ENCODE results near the gene LRRC8C.
A peak's percentile ranks its signal among the peaks of the same experiment; 100 is the strongest.

LRRC8C gene

DNA sequence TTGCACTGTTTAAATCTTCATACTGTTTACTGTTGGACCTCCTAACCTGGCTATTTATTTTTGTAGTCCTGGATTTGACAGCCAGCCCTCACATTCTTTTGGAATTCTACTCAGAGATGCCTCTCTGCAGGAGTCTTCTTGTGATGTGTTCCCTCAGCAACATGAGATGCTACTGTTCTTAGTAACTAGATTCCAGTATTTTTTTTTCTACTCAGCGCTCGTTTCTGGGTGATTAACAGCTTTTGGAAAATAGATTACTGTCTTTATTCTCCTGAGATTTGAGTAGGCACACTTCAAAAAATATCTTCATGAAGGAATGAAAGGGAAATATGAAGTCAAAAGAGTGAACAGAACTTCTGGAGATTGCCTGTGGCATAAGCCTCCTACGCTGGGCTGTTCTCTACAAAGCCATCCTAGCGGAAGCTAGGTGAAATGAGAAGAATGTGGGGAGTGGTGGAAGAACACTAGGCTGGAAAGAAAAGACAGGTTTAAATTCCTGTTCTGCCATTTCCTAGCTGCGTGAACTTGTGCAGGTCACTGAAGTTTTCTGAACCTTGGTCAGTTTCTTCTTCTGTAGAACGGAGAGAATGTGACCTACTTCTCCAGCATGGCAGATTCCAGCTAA is 75.9 kb downstream of the LRRC8C start:
- no peak for DNase-seq

DNA sequence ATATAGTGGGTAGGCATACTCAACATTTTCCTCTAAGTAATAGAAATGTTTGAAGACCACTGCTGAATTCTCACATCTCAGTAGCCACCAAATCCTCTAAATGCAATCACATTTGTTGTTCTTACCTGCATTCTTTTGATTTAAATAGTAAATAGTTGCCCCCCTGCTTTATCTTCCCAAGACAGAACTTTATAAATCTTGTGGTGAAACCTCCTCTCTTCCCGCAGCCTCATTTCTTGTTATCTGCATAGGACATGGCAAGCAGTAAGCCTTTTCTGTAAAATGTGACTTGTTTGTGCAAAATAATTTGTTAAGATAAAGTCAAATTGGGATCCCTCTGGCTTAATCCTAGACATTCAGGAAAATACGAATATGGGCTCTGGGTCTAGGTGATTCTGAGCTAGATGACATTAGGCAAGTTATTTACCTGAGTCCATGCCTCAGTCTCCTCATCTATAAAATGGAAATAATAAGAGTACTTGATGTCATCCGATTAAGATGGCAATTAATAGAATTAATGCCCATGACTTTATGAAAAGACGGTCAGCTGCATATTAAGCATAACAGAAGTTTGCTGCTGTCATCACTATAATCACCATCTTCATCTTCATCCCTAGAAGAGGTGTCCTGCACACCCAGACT is 77.7 kb downstream of the LRRC8C start:
- no peak for DNase-seq

DNA sequence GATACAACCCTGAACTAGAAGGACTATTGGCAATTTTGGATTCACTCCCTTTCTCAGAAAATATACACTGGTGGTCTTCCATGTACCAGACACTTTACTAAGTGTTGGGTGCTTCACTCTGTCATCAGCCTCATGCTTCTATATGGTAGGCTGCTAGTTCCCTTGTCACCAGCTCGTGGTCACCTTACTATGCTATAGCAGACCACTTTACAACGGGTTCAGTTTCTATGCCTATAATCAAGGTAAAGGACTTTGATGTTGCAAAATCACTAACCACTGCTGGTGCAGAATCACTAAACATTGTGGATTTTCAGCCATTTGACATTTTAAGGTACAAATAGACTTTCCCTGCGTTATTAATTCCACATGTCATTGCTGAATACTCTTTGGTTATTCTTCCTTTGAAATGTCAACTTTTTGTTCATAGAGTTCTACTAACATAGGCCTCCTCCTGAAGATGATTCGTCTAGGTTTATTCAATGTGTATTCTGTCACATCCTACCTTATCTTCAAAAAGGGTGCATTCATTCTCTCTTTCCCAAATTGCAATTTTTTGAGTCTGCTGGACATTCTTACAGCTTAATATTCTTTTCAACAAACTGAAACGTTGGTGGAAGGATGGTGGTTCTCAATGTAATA is 78.3 kb downstream of the LRRC8C start:
- no peak for DNase-seq

DNA sequence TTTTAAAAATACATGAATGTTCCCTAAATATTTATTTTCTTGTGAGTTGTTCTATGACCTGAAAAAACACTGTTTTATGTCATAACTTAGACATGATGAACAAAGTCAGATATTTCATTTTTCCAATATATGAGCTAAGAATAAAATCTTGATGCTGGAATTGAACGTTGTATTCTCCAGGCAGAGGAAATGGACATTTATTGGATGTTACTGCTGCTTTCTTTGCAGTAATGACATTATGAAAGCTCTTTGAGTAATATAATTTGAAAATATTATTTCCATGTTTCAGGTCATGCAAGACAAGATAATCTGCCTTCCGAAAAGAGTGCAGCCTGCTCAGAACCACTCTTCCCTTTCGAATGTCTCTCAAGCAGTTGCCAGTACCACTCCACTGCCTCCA is 79.5 kb downstream of the LRRC8C start:
- DNase-seq = no peak

DNA sequence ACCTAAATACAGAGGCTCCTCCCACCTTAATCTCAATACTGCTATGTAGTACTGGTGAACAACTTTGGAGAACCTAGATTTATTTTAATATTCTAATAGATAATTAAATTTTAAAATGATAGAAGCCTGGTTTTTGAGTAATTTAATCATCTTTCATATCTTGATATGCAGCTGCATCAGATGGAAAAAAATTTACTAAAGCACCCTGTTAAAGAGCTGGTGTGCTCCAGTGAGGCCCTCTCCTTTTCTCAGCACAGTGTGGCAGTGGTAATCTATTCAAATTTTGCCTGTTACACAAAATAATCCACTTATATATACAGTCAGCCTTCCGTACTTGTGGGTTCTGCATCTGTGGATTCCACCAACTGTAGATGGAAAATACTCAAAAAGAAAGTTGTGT is 82.8 kb downstream of the LRRC8C start:
- DNase-seq = no peak

DNA sequence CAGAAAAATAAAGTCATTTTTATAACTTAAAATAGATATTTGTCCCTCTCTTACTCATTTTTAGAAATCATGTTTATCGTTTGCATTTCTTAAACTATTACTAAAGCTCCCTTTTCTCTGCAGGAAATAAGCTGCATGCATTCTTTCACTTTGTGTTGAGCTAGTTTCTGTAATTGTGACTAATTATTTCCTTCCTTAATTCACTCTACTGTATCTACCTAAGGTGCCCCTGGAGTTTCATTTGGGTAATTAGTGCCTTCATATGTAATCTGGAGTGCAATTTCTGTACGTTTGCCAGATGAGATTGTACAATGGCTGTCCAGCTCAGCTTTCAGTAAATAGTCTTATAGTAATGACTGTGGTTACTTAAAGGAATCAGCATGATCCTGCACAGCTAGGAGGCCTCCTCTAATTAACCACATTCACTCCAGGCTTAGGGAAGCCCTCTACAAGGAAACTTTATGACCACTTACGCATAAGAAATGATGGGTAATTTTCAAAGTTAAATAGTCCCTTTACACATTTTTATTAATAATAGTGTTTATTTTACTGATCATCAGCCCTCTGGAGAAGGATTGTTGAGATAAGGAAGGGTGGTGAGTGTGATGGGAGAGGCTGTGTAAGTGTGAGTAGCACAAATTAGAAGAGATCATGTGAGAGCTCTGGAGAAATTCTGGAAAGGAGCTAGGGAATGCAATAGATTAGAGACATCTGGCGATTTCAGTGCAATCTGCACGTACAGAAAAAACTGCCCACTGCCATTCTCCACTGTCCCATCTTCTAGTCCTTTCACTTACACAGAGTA is 86.8 kb downstream of the LRRC8C start:
- no peak for DNase-seq

DNA sequence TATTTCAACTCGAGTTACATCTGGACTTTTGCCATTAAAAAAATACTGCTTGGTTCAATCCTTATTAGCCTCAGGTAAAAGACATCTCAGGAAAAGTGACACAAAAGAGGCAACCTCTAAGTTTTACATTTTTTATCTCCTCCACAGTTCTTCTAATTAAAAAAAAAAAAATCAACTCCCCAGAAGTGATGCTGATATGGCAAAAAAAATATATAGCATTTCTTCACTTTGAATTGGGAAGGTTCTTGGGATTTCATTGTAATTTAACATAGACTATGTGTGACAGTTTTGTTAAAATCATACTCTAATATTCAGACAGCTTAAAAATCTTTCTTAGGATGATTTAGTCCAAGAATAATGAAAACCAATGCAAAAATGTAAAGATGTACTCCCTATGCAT is 87.9 kb downstream of the LRRC8C start:
- no peak for DNase-seq

DNA sequence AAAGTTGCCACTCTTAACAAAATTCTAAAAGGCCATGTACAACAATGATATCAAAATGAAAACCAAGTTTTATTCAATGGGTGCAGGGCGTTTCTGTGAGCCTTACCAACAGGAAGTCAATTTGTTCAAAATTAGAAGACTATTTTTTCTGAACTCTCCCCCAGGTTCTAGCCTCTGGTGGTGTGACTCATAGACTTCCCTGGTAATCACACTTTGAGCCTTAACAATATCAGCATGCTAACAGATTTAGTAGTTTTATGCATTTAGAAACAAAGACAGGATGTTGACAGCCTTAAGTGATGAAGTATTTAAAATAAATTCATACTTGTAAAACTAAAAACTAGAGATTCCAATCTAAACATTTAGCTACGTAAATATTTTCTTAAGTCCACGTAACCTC is 88.4 kb downstream of the LRRC8C start:
- DNase-seq = no peak

DNA sequence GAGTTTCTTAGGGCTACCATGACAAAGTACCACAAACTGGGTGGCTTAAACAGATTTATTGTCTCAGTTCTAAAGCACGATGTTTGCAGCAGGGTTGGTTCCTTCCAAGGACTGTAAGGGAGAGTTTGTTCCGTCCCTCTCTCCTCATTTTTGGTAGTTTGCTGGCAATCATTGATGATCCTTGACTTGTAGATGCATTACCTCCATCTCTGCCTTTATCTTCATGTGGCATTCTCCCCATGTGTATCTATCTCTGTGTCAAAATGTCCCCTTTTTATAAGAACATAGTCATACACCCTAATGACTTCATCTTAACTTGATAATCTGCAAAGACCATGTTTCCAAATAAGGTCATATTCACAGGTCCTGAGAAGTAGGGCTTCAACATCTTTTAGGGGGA is 90.2 kb downstream of the LRRC8C start:
- DNase-seq = no peak

DNA sequence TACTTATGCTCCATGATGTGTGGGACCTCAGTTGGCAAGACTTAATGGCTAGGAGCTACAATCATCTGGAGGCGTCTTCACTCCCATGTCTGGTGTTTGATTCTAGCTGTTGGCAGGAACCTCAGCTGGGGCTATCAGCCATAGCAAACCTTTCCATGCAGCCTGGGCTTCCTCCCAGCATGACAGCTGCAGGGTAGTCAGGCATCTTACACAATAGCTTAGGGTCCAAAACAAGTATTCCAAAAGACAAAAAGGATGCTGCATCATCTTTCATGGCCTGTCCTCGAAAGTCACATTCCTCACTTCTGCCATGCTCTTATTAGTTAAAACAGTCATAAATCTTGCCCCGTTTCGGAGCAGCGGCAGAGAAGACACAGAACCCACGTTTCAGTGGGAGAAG is 90.9 kb downstream of the LRRC8C start:
- peak; percentile 86 for DNase-seq

DNA sequence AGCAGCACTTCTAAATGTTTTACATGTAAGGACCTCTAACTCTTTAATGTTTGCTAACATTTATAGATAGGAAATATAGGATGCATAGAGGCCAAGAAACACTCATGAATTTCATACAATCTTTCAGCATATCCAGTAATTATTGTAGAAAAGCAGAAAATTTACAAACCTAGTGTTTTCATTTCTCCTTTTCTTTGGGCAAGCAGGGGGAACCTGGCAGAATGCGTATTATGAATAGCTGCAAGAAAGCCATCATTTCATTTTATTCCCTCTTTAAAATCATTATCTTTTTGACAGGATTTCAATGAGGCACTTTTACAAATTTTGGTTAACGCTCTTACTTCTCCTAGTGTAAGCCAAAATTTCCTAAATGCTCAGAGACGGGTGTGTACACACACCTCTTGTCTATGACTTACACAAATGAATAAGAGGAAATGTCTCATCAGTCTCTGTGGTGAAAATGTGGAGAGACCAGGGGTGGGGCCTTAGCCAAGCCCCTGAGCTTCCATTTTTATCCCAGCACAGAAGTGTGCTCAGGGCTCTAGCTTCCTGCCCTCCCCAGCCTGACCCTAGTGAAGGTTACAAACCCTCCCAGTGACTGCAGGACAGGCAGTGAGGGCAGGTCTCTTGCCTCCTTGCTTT is 91.6 kb downstream of the LRRC8C start:
- DNase-seq = no peak

DNA sequence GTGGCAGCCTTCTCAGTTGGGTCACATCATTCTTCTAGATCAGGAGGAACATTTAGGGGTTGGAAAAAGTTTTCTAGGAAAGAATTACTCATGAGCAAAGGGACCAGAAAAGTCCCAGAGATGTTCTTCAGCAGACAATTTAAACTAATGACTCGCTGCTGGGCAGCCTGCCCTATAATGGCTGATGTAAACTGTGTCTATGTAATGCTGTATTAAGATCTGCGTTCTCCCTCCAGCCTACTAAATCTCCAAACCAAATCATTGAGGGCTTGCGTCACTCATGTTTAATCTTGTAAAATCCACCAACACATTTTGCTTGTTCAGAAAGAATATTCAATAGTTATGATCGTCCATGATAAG is 92.1 kb downstream of the LRRC8C start:
- peak; percentile 89 for DNase-seq

DNA sequence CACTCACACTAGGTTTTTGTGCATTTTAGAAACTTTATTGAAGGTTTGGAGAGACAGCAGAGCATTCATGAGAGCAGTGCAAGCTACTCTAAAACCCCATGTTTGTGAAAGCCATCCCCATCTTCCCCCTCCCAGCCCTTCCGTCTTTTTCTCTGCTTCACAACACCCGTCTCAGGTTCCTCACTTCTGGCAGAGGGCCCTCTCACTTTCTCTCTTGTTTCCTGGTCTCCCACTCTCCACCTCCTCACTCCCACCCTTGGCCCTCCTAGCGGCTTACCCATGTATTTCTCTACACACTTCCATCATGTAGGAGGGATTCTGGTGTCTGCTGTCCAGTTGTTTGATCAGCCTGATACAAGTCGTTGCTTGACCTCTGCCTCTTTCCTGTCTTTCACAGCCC is 92.7 kb downstream of the LRRC8C start:
- DNase-seq = no peak

DNA sequence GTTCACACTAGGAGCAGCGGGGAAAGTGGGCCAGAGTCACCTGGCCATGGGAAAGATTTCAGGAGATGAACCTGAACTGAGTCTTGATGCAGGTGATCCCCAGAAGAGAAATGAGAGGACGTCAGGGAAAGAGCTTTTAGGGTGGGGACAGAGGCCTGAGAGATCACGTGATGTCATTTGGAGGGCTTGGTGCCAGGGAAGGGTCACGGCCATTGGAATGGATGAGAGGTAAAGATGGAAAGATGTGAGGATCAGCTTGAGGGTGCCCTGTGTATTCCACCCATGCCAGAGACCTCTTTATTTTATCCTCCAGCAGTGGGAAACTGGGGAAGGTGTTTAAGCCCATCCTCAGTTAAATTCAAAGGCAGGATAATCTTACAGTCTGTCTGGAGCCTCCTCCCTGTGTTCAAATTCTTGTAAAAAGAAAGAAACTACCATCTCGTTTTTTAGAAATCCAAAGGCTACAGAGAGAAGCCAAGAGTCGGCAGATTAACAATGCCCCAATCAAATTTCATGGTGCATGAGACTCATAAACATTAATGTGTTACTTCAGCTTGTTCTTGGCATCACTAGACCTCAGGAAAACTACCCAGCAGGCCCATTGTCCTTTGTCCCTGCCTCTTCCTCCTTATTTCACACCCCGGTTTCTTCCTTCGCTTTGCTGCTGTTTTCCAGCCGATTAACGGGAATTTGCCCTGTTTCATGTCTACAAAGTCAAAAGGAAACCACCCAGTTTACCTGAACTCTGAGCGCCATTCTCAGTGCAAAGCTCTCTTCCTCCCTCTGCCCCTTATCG is 94.8 kb downstream of the LRRC8C start:
- DNase-seq = no peak

DNA sequence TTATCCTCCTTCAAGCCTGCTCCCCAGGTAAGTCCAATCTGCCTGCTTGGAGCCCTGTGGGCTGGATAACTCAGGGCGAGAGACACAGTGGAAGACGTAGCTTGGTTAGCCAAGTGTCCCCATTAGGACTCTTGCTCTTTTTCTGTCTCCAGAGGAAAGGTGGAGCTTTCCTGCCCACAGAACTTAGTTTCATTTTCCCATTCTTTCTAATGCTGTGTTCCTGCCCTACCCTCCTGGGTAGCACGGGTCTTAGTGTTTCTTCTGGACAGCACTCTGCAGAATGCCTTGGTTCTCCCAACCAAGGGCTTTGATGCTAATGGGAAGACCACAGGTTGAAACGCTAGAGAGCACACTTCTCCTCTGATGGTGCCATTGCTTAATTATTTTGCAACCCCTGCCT is 95.5 kb downstream of the LRRC8C start:
- DNase-seq = no peak

DNA sequence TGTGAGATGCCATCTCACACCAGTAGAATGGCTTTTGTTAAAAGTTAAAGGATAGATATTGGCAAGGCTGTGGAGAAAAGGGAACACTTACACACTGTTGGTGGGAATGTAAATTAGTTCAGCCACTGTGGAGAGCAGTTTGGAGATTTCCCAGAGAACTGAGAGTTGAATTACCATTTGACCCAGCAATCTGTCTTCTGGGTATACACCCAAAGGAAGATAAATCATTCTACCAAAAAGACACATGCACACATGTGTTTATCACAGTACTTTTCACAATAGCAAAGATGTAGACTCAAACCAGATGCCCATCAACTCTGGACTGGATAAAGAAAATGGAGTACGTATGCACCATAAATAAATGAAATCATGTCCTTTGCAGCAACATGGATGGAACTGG is 99.3 kb downstream of the LRRC8C start:
- no peak for DNase-seq

DNA sequence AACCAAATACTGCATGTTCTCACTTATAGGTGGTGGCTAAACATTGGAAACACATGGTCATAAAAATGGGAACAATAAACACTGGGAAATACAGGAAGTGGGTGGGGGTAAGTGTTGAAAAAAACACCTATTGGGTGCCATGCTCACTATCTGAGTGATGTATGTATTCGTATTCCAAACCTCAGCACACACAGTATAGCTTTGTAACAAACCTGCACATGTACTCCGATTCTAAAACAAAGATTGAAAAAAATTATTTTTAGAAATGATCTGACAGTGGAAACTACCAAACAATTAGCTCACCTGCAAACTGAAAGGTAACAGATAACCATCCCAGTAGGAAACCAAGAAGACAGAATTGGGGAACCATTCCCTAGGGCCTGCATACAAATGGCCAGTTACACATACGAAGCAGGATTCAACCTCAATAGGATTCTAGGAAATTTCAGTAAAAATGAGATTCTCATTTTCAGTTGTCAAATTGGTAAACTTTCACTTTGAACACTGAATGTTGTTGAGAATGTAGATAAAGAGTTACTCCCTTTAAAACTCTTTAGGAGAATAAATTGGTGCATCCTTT is 99.8 kb downstream of the LRRC8C start:
- DNase-seq = no peak

DNA sequence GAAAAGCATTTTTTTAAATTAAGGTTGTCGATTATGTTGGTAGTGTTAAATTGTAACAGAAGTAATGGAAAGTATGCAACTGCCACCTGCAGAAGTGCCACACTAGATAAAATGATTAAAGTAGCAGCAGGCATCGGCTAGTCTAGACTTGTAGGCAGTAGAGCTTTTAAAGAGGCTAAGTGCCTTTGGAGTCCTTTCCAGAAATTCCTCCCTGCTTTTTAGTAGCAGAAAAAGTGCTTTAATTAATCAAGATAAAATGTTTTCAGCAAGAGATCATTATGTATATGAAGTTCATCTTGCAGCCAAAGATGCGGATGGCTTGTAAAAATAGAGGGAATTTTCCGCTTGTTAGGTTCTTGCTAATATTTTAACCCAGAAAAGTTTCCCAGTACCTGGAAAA is 100.8 kb downstream of the LRRC8C start:
- DNase-seq = no peak

DNA sequence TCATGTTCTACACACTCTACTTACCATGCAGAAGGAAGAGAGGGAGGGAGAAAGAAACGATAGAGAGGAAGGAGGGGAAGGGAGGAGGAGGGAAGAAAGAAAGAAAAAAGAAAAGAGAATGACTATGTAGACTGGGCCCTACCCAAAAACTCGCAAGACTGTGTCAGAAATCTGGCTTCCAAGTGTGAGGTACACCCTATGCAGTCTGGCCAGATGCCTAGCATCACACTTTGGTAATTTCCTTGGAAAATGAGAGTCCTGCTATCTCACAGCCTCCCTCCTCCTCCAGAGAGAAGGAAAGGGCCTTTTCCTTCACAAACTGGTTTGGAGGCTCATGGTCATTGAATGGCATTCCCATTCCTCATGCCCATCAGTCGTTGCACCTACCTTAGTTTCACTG is 101.5 kb downstream of the LRRC8C start:
- peak; percentile 39 for DNase-seq

DNA sequence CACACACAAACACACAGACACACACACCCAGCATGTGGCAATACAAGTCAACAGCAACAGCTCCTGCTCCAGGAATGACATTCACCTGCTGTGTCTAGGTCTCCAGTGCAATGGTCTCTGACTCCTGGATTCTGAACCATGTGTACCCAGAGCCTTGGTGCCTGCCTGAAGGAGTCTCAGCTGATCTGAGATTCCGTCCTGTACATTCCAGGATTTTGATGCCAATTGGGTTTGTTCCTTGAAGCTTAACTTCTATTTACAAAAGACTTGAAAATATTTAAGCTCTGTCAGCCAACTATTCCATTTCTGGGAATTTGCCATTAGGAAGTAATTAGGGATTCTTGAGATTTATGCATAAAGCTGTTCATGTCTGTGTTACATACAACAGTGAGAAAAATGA is 102.6 kb downstream of the LRRC8C start:
- no peak for DNase-seq

DNA sequence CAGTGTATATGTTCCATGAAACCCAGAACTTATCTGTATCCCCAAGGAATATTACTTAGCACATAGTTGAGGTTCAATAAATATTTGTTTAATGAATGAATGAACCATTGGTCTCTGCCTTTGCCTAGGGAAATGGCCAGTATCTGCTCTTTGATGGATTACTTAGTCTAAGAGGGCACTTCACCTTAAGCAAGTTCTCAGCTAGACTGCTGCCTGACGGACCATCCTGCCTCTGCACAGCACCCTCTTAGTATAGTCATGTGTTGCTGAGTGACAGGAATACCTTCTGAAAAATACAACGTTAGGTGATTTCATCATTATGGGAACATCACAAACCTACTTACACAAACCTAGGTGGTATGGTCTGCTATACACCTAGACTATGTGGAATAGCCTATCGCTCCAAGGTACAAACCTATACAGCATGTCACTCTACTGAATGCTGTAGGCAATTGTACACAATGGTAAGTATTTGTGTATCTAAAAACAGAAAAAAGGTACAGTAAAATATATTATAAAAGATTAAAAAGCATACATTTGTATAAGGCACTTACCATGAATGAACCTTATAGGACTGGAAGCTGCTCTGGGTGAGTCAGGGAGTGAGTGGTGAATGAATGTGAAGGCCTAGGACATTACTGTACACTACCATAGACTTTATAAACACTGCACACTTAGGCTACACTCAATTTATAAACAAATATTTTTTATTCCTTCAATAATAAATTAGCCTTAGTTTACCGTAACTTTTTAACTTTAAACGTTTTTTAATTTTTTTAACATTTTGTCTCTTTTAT is 104.2 kb downstream of the LRRC8C start:
- no peak for DNase-seq

Measured in femur (tissue), 1 donor.